Pulmonary artery endothelial cell (primary cell): ENCODE data around the gene SHISA2. TPM values are rescaled to one million over a fixed set of nuclear protein-coding genes. Genes with fewer than 3 reads are reported as not detected.
A peak's percentile ranks its signal among the peaks of the same experiment; 100 is the strongest.
"Not testable (repeated sequence)": the region's sequence is repeated elsewhere in the genome, so short reads cannot be mapped to it uniquely, and the experiment has no call there.

Source experiments
- DNase-seq: peaks from one replicate; pipeline ENCODE4 v3.0.0-alpha.2; 2011; ENCODE audit warnings: low read depth, low spot score
- total RNA-seq: library from RNA; depleted of rRNA; stranded (reverse); fragments of >200 nt; gene quantifications from 2 replicates; pipeline ENCODE4 v1.2.3, GENCODE V29; 2014

The SHISA2 gene
- 4.3 and 15.1 TPM in 2 replicates for total RNA-seq

GRCh38 chr13:26051657-26052311, at the start of gene SHISA2:
Gene SHISA2, minus strand, starts transcription at chr13:26052016. Its CDS starts 1,041 bp downstream, at chr13:26050975.
- DNase-seq = no peak

- DNase-seq = no peak
Observed at GRCh38 chr13:26095846-26096610, 44.2 kb upstream of the SHISA2 start.

GRCh38 chr13:26095338-26095737, 43.5 kb upstream of the SHISA2 start:
- DNase-seq = no peak

- not testable (repeated sequence) for DNase-seq
Observed at GRCh38 chr13:26076821-26077220, 25.0 kb upstream of the SHISA2 start.

GRCh38 chr13:26075498-26075897, 23.7 kb upstream of the SHISA2 start:
- no peak for DNase-seq

GRCh38 chr13:26074706-26075105, 22.9 kb upstream of the SHISA2 start:
- DNase-seq = no peak

GRCh38 chr13:26072335-26072734, 20.5 kb upstream of the SHISA2 start:
- DNase-seq = not testable (repeated sequence)

- DNase-seq = no peak
Observed at GRCh38 chr13:26071691-26072090, 19.9 kb upstream of the SHISA2 start.

GRCh38 chr13:26069642-26070041, 17.8 kb upstream of the SHISA2 start:
- DNase-seq = not testable (repeated sequence)

- DNase-seq = not testable (repeated sequence)
Observed at GRCh38 chr13:26068372-26068771, 16.6 kb upstream of the SHISA2 start.

GRCh38 chr13:26067601-26068000, 15.8 kb upstream of the SHISA2 start:
- DNase-seq = no peak

- not testable (repeated sequence) for DNase-seq
Observed at GRCh38 chr13:26066492-26066891, 14.7 kb upstream of the SHISA2 start.

GRCh38 chr13:26062853-26063444, 11.1 kb upstream of the SHISA2 start:
- DNase-seq = peak; percentile 13

- peak; percentile 5 for DNase-seq
Observed at GRCh38 chr13:26061947-26062346, 10.1 kb upstream of the SHISA2 start.

GRCh38 chr13:26061256-26061655, 9.4 kb upstream of the SHISA2 start:
- DNase-seq = no peak

GRCh38 chr13:26060357-26060756, 8.5 kb upstream of the SHISA2 start:
- no peak for DNase-seq

- DNase-seq = no peak
Observed at GRCh38 chr13:26058704-26059103, 6.9 kb upstream of the SHISA2 start.

- no peak for DNase-seq
Observed at GRCh38 chr13:26054896-26055295, 3.1 kb upstream of the SHISA2 start.

GRCh38 chr13:26053418-26053980, 1.7 kb upstream of the SHISA2 start:
- no peak for DNase-seq

- no peak for DNase-seq
Observed at GRCh38 chr13:26052337-26052736, 521 bp upstream of the SHISA2 start.

- no peak for DNase-seq
Observed at GRCh38 chr13:26051231-26051656, 572 bp downstream of the SHISA2 start.
